Measurements from ENCODE around the gene TMEM86B. TPM values are rescaled to one million over a fixed set of nuclear protein-coding genes. Genes with fewer than 3 reads are reported as not detected.

Gene TMEM86B
- total RNA-seq, 1 experiment from 2014 or later, result 21.2 TPM

DNA sequence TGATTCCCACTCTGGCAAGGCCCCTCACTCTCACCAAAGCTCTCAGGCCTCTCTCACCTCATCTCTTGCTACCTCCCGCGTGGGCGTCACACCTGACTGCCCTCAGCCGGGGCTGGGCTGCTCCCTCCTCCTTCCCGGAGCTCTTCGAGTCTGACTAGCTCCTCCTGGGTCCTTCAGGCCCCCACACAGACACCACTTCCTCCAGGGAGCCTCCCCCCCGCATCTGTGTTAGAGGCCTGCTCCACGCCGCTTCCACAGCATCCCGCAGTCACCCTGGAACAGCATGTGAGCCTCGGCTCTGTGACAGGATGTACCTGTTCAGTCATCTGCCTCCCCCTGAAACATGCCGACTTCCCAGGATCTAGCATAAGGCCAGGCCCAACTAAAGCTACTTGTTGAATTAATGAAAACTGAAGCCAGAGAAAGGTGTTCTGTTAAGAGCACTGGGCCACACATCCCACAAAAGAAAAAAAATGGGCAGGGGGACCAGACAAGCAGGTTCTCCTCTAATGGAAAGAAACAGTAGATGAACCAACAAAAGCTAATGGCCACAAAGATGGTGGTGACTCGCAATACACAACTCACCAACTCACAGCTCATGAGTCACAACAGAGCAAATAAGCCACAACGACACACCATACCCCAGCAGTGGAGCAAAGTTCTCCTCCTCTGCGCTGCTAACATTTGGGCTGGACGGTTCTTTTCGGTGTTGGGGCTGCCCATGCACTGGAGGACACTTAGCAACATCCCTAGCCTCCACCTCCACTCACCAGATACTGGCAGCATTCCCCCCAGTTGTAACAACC is 27.3 kb upstream of the TMEM86B start:
- BruUV-seq (replicated peaks), result no TSS peak
- CTCF ChIA-PET, result no interaction called here
- peaks cover 3% of the 10 kb centered on the region for H3K36me3 ChIP-seq (ENCODE audit: control insufficient read depth, insufficient read depth, low read length)
- peak overlapping the region; percentile 53 for H3K27ac Mint-ChIP-seq (ENCODE audit: unreplicated experiment)
- no peak overlapping the region for H3K4me3 ChIP-seq (ENCODE audit: low read depth, low read length)
- no peaks in the 10 kb centered on the region for H3K9me3 Mint-ChIP-seq (ENCODE audit: unreplicated experiment)
- H3K4me1 ChIP-seq, result peaks cover 23% of the 10 kb centered on the region; the same call in 1 of the 2 replicates
- DNase-seq, result no peak
- POLR2A ChIA-PET, result no interaction called here
- H3K27me3 Mint-ChIP-seq (ENCODE audit: insufficient read depth, unreplicated experiment), result no peaks in the 10 kb centered on the region
- H3K27me3 ChIP-seq (replicated peaks; ENCODE audit: control insufficient read depth, insufficient read depth, low read length), result no peaks in the 10 kb centered on the region
- peaks cover 43% of the 10 kb centered on the region for H3K36me3 Mint-ChIP-seq (ENCODE audit: insufficient read depth, unreplicated experiment)
- no peaks in the 10 kb centered on the region for H3K9me3 ChIP-seq
- peaks cover 27% of the 10 kb centered on the region for H3K4me1 Mint-ChIP-seq (ENCODE audit: low read depth, unreplicated experiment)
- peak overlapping the region; percentile 94 for H3K4me3 Mint-ChIP-seq (ENCODE audit: unreplicated experiment)
- intact Hi-C loops (cut with micrococcal nuclease; ENCODE audit: unreplicated experiment), result no loop called here
- no peak for TF ChIP-seq CTCF (IDR thresholded peaks at IDR 0.05; ENCODE audit: insufficient read depth in 1 of 2, low read depth in 1 of 2, low read length in 1 of 2, severe bottlenecking in 1 of 2, unreplicated experiment in 1 of 2)

GRCh38 chr19:55254625-55254977 is 26.0 kb upstream of the TMEM86B start:
- H3K4me3 ChIP-seq (ENCODE audit: low read depth, low read length), result no peak overlapping the region
- no peaks in the 10 kb centered on the region for H3K9me3 ChIP-seq
- H3K4me1 ChIP-seq, result 0 out of 2 replicates have a peak, but pooled peaks cover 14% of the 10 kb centered on the region
- DNase-seq, result no peak
- intact Hi-C loops (cut with micrococcal nuclease; ENCODE audit: unreplicated experiment), result no loop called here
- TF ChIP-seq CTCF (IDR thresholded peaks at IDR 0.05; ENCODE audit: insufficient read depth in 1 of 2, low read depth in 1 of 2, low read length in 1 of 2, severe bottlenecking in 1 of 2, unreplicated experiment in 1 of 2), result no peak
- H3K36me3 ChIP-seq (ENCODE audit: control insufficient read depth, insufficient read depth, low read length), result peaks cover 3% of the 10 kb centered on the region
- peaks cover 29% of the 10 kb centered on the region for H3K4me1 Mint-ChIP-seq (ENCODE audit: low read depth, unreplicated experiment)
- H3K36me3 Mint-ChIP-seq (ENCODE audit: insufficient read depth, unreplicated experiment), result peaks cover 50% of the 10 kb centered on the region
- ChIA-PET CTCF (no interaction called here), POLR2A (interaction anchor here (0.7 kb wide), 1 partner anchor 149 kb away, joined by 3 read pairs; no protein-coding TSS in a partner anchor)
- no peaks in the 10 kb centered on the region for H3K9me3 Mint-ChIP-seq (ENCODE audit: unreplicated experiment)
- H3K27ac Mint-ChIP-seq (ENCODE audit: unreplicated experiment), result peak overlapping the region; percentile 26
- no peaks in the 10 kb centered on the region for H3K27me3 Mint-ChIP-seq (ENCODE audit: insufficient read depth, unreplicated experiment)
- no TSS peak for BruUV-seq (replicated peaks)
- H3K27me3 ChIP-seq (replicated peaks; ENCODE audit: control insufficient read depth, insufficient read depth, low read length), result no peaks in the 10 kb centered on the region
- no peak overlapping the region for H3K4me3 Mint-ChIP-seq (ENCODE audit: unreplicated experiment)

DNA sequence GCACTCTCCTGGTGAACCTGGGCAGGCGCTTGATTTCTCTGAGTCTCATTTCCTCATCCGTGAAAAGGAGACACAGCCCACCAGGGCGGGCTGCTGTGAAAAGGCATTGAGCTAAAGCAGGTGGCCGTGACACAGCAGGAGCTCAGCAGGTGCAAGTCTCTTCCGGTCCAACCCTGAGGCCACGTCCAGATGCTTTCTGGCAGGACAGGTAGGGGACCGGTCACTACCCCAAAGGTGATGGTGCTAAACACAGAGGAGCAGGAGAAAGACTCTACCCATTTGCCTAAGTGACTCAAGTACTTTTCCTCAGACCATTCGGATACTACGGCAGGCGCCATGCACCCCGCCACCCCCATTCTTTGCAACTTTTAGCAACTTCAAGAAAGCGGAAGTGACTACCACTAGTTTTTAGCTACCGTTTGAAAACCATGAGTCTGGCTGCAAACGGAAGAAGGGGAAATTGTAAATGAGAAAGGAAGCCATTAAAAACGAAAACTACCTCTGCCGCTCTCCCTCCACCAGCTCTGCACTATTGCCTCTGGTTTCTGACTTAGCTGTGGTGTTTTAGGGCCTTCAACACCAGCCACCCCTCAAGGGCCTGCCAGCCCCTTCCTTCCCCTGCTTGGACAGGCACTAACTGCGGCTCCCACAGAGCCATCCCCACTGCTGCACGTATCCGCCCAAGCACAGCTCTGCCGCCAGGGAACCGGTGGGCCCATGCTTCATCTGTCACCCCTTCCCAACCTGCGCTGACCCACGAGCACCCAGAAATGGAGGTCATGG is 25.5 kb upstream of the TMEM86B start:
- H3K9me3 ChIP-seq, result no peaks in the 10 kb centered on the region
- BruUV-seq (replicated peaks), result no TSS peak
- H3K36me3 Mint-ChIP-seq (ENCODE audit: insufficient read depth, unreplicated experiment), result peaks cover 44% of the 10 kb centered on the region
- no peak for TF ChIP-seq CTCF (IDR thresholded peaks at IDR 0.05; ENCODE audit: insufficient read depth in 1 of 2, low read depth in 1 of 2, low read length in 1 of 2, severe bottlenecking in 1 of 2, unreplicated experiment in 1 of 2)
- no peaks in the 10 kb centered on the region for H3K27me3 ChIP-seq (replicated peaks; ENCODE audit: control insufficient read depth, insufficient read depth, low read length)
- ChIA-PET CTCF (no interaction called here), POLR2A (no interaction called here)
- no peaks in the 10 kb centered on the region for H3K9me3 Mint-ChIP-seq (ENCODE audit: unreplicated experiment)
- peaks cover 29% of the 10 kb centered on the region for H3K4me1 Mint-ChIP-seq (ENCODE audit: low read depth, unreplicated experiment)
- no peak overlapping the region for H3K4me3 ChIP-seq (ENCODE audit: low read depth, low read length)
- no peak overlapping the region for H3K4me3 Mint-ChIP-seq (ENCODE audit: unreplicated experiment)
- peaks cover 3% of the 10 kb centered on the region for H3K36me3 ChIP-seq (ENCODE audit: control insufficient read depth, insufficient read depth, low read length)
- no peaks in the 10 kb centered on the region for H3K27me3 Mint-ChIP-seq (ENCODE audit: insufficient read depth, unreplicated experiment)
- intact Hi-C loops (cut with micrococcal nuclease; ENCODE audit: unreplicated experiment), result no loop called here
- H3K27ac Mint-ChIP-seq (ENCODE audit: unreplicated experiment), result peak overlapping the region; percentile 26
- no peak for DNase-seq
- H3K4me1 ChIP-seq, result 0 out of 2 replicates have a peak, but pooled peaks cover 14% of the 10 kb centered on the region

All from Caco-2 (cell line).